DOHH2 (cell line): Measurements from ENCODE around the gene LRRC75A.

Source experiments
- H3F3A ChIP-seq: fragments of 200-600 bp; sonication (generic), shearing (Covaris generic); 2 replicates; pipeline ENCODE4 v1.6.0; 2016; ENCODE audit warnings: antibody characterized with exemption, mild to moderate bottlenecking; ENCODE audit not compliant: control insufficient read depth, insufficient read depth
- H3K27ac ChIP-seq: fragments of 200-600 bp; sonication (generic); 2 replicates; pipeline ENCODE4 v1.5.1; 2014; ENCODE audit warnings: low read depth, mild to moderate bottlenecking, low read length, moderate library complexity
- H3K27me3 ChIP-seq: fragments of 200-600 bp; sonication (generic); 2 replicates; pipeline ENCODE4 v1.6.1; 2014; ENCODE audit warnings: mild to moderate bottlenecking, low read length, mixed read lengths; ENCODE audit not compliant: control insufficient read depth
- H3K36me3 ChIP-seq: fragments of 200-600 bp; sonication (generic); 2 replicates; pipeline ENCODE4 v1.6.1; 2014; ENCODE audit warnings: mild to moderate bottlenecking, low read length, moderate library complexity, mixed read lengths; ENCODE audit not compliant: control insufficient read depth
- H3K4me1 ChIP-seq: fragments of 200-600 bp; sonication (generic); 2 replicates; pipeline ENCODE4 v1.6.1; 2014; ENCODE audit warnings: mild to moderate bottlenecking, low read length, mixed read lengths; ENCODE audit not compliant: control insufficient read depth
- H3K4me2 ChIP-seq: fragments of 200-600 bp; sonication (generic); 2 replicates; pipeline ENCODE4 v1.6.0; 2014; ENCODE audit warnings: mild to moderate bottlenecking, low read length, moderate library complexity
- H3K4me3 ChIP-seq: fragments of 200-600 bp; sonication (generic); 2 replicates; pipeline ENCODE4 v1.5.1; 2014; ENCODE audit warnings: mild to moderate bottlenecking, low read length, mixed read lengths
- H3K79me2 ChIP-seq: fragments of 200-600 bp; sonication (generic); 2 replicates; pipeline ENCODE4 v1.6.1; 2014; ENCODE audit warnings: mild to moderate bottlenecking, low read length, mixed read lengths; ENCODE audit not compliant: control insufficient read depth
- H3K9me2 ChIP-seq: fragments of 200-600 bp; sonication (generic); replicated peaks from 2 replicates; pipeline ENCODE4 v1.6.1; 2014; ENCODE audit warnings: mild to moderate bottlenecking, low read length, mixed read lengths; ENCODE audit not compliant: control insufficient read depth
- H3K9me3 ChIP-seq: fragments of 200-600 bp; sonication (generic); 2 replicates; pipeline ENCODE4 v1.6.1; 2014; ENCODE audit warnings: antibody characterized with exemption, low read length, mixed read lengths; ENCODE audit not compliant: control insufficient read depth, insufficient read depth
- H4K20me1 ChIP-seq: fragments of 200-600 bp; sonication (generic); 2 replicates; pipeline ENCODE4 v1.6.0; 2014; ENCODE audit warnings: low read depth, mild to moderate bottlenecking, antibody characterized with exemption, low read length, moderate library complexity; ENCODE audit not compliant: control insufficient read depth, insufficient read depth
- EZH2phosphoT487 ChIP-seq: fragments of 200-600 bp; sonication (generic); IDR thresholded peaks from 2 replicates; pipeline ENCODE4 v1.6.1; 2017; ENCODE audit warnings: borderline replicate concordance, mild to moderate bottlenecking, antibody characterized with exemption, low read length, moderate library complexity, mixed read lengths
- TF ChIP-seq, protein P1 (sequence below): fragments of 200-600 bp; sonication (generic); IDR thresholded peaks from one replicate; pipeline ENCODE4 v1.5.1; 2014; ENCODE audit warnings: antibody characterized with exemption, mild to moderate bottlenecking, low read depth, low read length; ENCODE audit not compliant: poor library complexity, severe bottlenecking

The LRRC75A gene

DNA sequence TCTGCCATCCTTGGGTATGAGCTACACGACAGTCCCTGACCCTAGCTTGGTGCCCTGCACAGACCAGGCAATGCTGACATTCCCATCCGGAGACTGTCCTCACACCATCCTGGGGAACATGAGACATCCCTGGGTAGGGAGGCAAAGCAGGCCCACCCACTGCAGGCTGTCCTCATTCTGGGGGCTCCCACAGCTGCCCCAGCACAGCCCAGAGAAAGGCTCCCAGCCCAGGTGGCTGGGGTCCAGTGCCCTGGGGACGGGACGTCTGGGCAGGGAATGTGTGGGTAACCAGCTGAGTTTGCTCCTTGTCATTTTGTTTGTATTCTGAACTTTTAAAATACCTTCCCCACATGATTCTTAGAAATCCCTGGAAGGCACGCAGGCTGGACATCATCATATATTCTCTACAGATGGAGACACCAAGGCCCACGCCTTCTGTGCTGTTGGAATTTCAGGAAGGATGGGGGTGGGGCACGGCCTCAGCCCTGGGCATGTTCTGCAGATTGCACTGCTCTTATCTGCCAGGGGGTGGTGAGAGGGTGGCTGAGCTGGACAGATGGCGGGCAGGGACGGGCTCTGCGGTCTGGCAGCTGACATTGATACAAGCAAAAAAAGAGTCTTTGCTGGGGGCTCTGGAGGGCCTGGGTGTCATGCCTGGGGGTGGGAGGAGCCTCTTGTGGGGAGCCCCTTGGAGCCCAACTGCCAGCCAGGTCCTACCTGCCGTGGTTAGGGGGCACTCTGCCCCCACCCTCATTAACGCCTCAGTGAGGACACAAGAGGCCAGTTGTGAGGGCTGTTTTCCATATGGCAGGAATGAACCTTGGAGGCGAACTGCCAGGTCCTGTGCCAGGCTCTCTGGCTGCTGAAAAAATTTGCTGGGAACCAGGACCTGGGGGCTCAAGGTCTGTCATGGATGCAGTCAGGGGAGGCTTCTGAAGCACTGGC, 28.4 kb downstream of the LRRC75A start:
- H3K27ac ChIP-seq, result no peak overlapping the region
- no peaks in the 10 kb centered on the region for H3K9me3 ChIP-seq
- H3F3A ChIP-seq, result no peaks in the 10 kb centered on the region
- no peaks in the 10 kb centered on the region for H3K36me3 ChIP-seq
- H3K4me2 ChIP-seq, result no peak overlapping the region
- H3K79me2 ChIP-seq, result no peaks in the 10 kb centered on the region
- no peaks in the 10 kb centered on the region for H3K4me1 ChIP-seq
- no peak for TF ChIP-seq EZH2phosphoT487
- TF ChIP-seq, protein P1, sequence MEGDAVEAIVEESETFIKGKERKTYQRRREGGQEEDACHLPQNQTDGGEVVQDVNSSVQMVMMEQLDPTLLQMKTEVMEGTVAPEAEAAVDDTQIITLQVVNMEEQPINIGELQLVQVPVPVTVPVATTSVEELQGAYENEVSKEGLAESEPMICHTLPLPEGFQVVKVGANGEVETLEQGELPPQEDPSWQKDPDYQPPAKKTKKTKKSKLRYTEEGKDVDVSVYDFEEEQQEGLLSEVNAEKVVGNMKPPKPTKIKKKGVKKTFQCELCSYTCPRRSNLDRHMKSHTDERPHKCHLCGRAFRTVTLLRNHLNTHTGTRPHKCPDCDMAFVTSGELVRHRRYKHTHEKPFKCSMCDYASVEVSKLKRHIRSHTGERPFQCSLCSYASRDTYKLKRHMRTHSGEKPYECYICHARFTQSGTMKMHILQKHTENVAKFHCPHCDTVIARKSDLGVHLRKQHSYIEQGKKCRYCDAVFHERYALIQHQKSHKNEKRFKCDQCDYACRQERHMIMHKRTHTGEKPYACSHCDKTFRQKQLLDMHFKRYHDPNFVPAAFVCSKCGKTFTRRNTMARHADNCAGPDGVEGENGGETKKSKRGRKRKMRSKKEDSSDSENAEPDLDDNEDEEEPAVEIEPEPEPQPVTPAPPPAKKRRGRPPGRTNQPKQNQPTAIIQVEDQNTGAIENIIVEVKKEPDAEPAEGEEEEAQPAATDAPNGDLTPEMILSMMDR, result no peak
- H3K4me3 ChIP-seq, result no peak overlapping the region
- no peaks in the 10 kb centered on the region for H3K27me3 ChIP-seq
- H3K9me2 ChIP-seq, result no peaks in the 10 kb centered on the region
- H4K20me1 ChIP-seq, result no peaks in the 10 kb centered on the region

DNA sequence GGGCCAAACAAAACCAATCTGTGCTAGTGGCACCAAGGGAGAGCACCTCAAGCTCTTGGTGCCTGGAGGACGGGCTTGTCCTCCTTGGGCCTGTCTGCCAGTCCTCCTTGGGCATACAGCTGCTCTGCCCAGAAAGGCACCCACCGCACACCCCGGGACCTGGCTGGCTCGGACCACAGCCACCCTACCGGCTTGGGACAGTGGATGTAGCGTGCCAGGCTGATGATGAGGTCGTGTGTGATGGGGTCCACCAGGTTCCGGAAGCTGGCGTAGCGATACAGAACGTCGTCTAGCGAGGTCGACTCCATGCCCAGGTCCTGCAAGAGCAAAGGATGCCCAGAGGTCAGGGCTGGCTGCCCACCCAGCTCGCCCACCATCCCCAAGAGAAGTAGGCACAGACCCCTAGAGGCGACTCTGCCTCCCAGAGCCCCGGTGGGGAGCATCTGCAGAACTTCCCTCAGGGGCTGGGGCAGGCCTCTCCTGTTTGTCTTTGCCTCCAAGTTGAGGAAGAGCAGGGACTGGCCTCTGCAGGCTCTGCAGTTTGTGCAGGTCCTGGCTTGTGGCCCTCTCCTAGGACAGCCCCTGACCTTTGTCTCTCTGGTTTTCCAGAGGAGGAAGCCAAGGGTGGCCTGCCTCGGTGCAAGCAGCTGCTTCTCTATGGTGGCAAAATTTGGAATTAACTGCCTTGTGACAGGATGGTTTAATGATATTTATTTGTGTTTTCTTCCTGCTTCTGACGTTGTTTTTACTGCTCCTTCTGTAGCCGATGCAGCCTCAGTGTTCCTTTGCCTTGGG, 29.7 kb downstream of the LRRC75A start:
- Histone ChIP-seq H3F3A (no peaks in the 10 kb centered on the region), H3K27me3 (no peaks in the 10 kb centered on the region), H3K79me2 (no peaks in the 10 kb centered on the region), H3K9me2 (no peaks in the 10 kb centered on the region), H3K9me3 (no peaks in the 10 kb centered on the region), H3K4me1 (no peaks in the 10 kb centered on the region), H3K27ac (no peak overlapping the region), H3K4me2 (no peak overlapping the region), H3K36me3 (peaks cover under 1% of the 10 kb centered on the region; the same call in 1 of the 2 replicates), H4K20me1 (no peaks in the 10 kb centered on the region), H3K4me3 (no peak overlapping the region)
- TF ChIP-seq EZH2phosphoT487, result no peak
- TF ChIP-seq, protein P1, result no peak

DNA sequence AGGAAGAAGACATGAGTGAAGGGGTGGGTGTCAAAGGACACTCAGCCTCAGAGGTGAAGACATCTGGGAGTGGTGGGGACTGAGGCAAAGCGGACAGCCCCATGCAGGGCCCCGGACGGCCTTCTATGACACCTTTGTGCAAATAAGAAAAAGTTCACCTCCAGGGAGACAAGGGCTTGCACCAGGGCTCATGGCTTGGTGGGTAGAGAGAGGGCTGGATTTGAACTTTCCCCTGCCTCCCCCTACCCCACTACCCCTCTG, 30.5 kb downstream of the LRRC75A start:
- no peaks in the 10 kb centered on the region for H3K9me3 ChIP-seq
- peaks cover 2% of the 10 kb centered on the region for H3K36me3 ChIP-seq
- no peaks in the 10 kb centered on the region for H3K79me2 ChIP-seq
- TF ChIP-seq, protein P1, result no peak
- no peak for TF ChIP-seq EZH2phosphoT487
- no peak overlapping the region for H3K4me3 ChIP-seq
- H4K20me1 ChIP-seq, result no peaks in the 10 kb centered on the region
- peaks cover 3% of the 10 kb centered on the region for H3K4me1 ChIP-seq
- H3K4me2 ChIP-seq, result no peak overlapping the region
- H3K27ac ChIP-seq, result no peak overlapping the region
- no peaks in the 10 kb centered on the region for H3K9me2 ChIP-seq
- no peaks in the 10 kb centered on the region for H3K27me3 ChIP-seq
- no peaks in the 10 kb centered on the region for H3F3A ChIP-seq
